NCI-H774 (cell line): ENCODE data around the gene UBE3D.
"Not testable (repeated sequence)": the region's sequence is repeated elsewhere in the genome, so short reads cannot be mapped to it uniquely, and the experiment has no call there.

Experiments used
- DNase-seq: peaks from one replicate; lab custom pipeline; 2025; lab: John Stamatoyannopoulos, UW

Gene UBE3D

GRCh38 chr6:82978362-82978945, 87.2 kb downstream of the UBE3D start:
- no peak for DNase-seq

GRCh38 chr6:82976179-82976578, 89.5 kb downstream of the UBE3D start:
- DNase-seq = no peak

- no peak for DNase-seq
Observed at GRCh38 chr6:82971877-82972460, 93.7 kb downstream of the UBE3D start.

- DNase-seq = no peak
Observed at GRCh38 chr6:82970839-82971238, 94.8 kb downstream of the UBE3D start.

- no peak for DNase-seq
Observed at GRCh38 chr6:82968708-82969107, 96.9 kb downstream of the UBE3D start.

GRCh38 chr6:82963191-82963925, 102.3 kb downstream of the UBE3D start:
- DNase-seq = no peak

GRCh38 chr6:82959385-82959941, 106.2 kb downstream of the UBE3D start:
- no peak for DNase-seq

- no peak for DNase-seq
Observed at GRCh38 chr6:82958551-82958950, 107.1 kb downstream of the UBE3D start.

GRCh38 chr6:82957868-82958245, 107.8 kb downstream of the UBE3D start:
- no peak for DNase-seq

GRCh38 chr6:82957171-82957867, 108.3 kb downstream of the UBE3D start:
- no peak for DNase-seq

- no peak for DNase-seq
Observed at GRCh38 chr6:82955841-82956240, 109.8 kb downstream of the UBE3D start.

GRCh38 chr6:82954937-82955577, 110.6 kb downstream of the UBE3D start:
- no peak for DNase-seq

- no peak for DNase-seq
Observed at GRCh38 chr6:82954356-82954755, 111.3 kb downstream of the UBE3D start.

- DNase-seq = no peak
Observed at GRCh38 chr6:82953871-82954270, 111.8 kb downstream of the UBE3D start.

GRCh38 chr6:82951935-82952334, 113.7 kb downstream of the UBE3D start:
- DNase-seq = no peak

GRCh38 chr6:82951389-82951788, 114.3 kb downstream of the UBE3D start:
- no peak for DNase-seq

GRCh38 chr6:82930915-82931314, 134.7 kb downstream of the UBE3D start:
- DNase-seq = not testable (repeated sequence)

- DNase-seq = no peak
Observed at GRCh38 chr6:82924799-82925535, 140.7 kb downstream of the UBE3D start.

GRCh38 chr6:82921258-82921657, 144.4 kb downstream of the UBE3D start:
- DNase-seq = no peak

GRCh38 chr6:82917346-82918064, 148.1 kb downstream of the UBE3D start:
- DNase-seq = no peak

GRCh38 chr6:82915666-82916065, 150.0 kb downstream of the UBE3D start:
- no peak for DNase-seq
